ENCODE data around the gene SMAD6. TPM values are rescaled to one million over a fixed set of nuclear protein-coding genes. Genes with fewer than 3 reads are reported as not detected.
"Not testable (repeated sequence)": the region's sequence is repeated elsewhere in the genome, so short reads cannot be mapped to it uniquely, and the experiment has no call there.

SMAD6 gene
- total and polyA plus RNA-seq, 2 donors, result 1.0 to 2.8 TPM

DNA sequence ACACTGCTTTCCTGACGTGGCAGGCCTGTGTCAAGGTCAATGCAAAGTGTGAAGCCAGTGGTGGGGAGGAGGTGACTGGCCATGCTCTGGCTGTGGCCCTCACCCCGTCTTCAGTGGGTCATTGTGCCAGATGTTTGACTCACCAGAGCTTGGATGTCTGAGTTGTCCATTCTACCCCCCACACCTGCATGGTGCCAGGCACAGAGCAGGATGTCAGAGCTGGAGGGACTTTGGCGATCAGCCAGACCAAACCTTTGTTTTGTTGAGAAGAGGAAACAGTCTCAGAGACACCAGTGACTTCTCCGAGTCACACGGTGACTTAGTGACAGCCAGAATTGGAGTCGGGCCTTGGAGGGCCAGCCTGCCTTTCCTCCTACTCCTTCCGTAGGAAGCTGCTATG, 49.5 kb downstream of the SMAD6 start:
- H3K27me3 ChIP-seq (ENCODE audit: control insufficient read depth in 2 of 2, insufficient read depth in 1 of 2, low read length in 1 of 2), result no peaks in the 10 kb centered on the region
- DNase-seq (ENCODE audit: low read depth in 6 of 9, low spot score in 9 of 9), result no peak
- peaks cover 2 to 8% of the 10 kb centered on the region in 2 donors for H3K9me3 ChIP-seq (ENCODE audit: control insufficient read depth in 2 of 2, insufficient read depth in 1 of 2, low read length in 1 of 2)
- no peak overlapping the region for H3K27ac ChIP-seq (ENCODE audit: low read depth in 1 of 2, low read length in 1 of 2)
- no peaks in the 10 kb centered on the region for H3K4me1 ChIP-seq (ENCODE audit: control insufficient read depth in 2 of 2, insufficient read depth in 2 of 2, low read length in 2 of 2)
- no peak overlapping the region for H3K4me3 ChIP-seq (ENCODE audit: low read length in 2 of 2)
- WGBS, result 62% methylated on average over 7 of the region's 7 CpGs
- no peaks in the 10 kb centered on the region for H3K36me3 ChIP-seq (ENCODE audit: control insufficient read depth in 2 of 2, insufficient read depth in 2 of 2, low read length in 1 of 2)

GRCh38 chr15:66752078-66752477, 50.0 kb downstream of the SMAD6 start:
- DNase-seq (ENCODE audit: low read depth in 6 of 9, low spot score in 9 of 9), result no peak
- Histone ChIP-seq H3K4me3 (ENCODE audit: low read length in 2 of 2) (no peak overlapping the region), H3K4me1 (ENCODE audit: control insufficient read depth in 2 of 2, insufficient read depth in 2 of 2, low read length in 2 of 2) (no peaks in the 10 kb centered on the region), H3K9me3 (ENCODE audit: control insufficient read depth in 2 of 2, insufficient read depth in 1 of 2, low read length in 1 of 2) (peaks cover 2 to 8% of the 10 kb centered on the region in 2 donors), H3K27ac (ENCODE audit: low read depth in 1 of 2, low read length in 1 of 2) (no peak overlapping the region), H3K27me3 (ENCODE audit: control insufficient read depth in 2 of 2, insufficient read depth in 1 of 2, low read length in 1 of 2) (no peaks in the 10 kb centered on the region), H3K36me3 (ENCODE audit: control insufficient read depth in 2 of 2, insufficient read depth in 2 of 2, low read length in 1 of 2) (no peaks in the 10 kb centered on the region)
- WGBS, result 79% methylated on average over 2 of the region's 2 CpGs

- H3K36me3 ChIP-seq (ENCODE audit: control insufficient read depth in 2 of 2, insufficient read depth in 2 of 2, low read length in 1 of 2), result no peaks in the 10 kb centered on the region
- peaks cover 2 to 8% of the 10 kb centered on the region in 2 donors for H3K9me3 ChIP-seq (ENCODE audit: control insufficient read depth in 2 of 2, insufficient read depth in 1 of 2, low read length in 1 of 2)
- 70% methylated on average over 7 of the region's 7 CpGs for WGBS
- H3K4me3 ChIP-seq (ENCODE audit: low read length in 2 of 2), result no peak overlapping the region
- H3K27me3 ChIP-seq (ENCODE audit: control insufficient read depth in 2 of 2, insufficient read depth in 1 of 2, low read length in 1 of 2), result no peaks in the 10 kb centered on the region
- no peaks in the 10 kb centered on the region for H3K4me1 ChIP-seq (ENCODE audit: control insufficient read depth in 2 of 2, insufficient read depth in 2 of 2, low read length in 2 of 2)
- DNase-seq (ENCODE audit: low read depth in 6 of 9, low spot score in 9 of 9), result no peak
- no peak overlapping the region for H3K27ac ChIP-seq (ENCODE audit: low read depth in 1 of 2, low read length in 1 of 2)
These were observed 51.8 kb downstream of the SMAD6 start for GRCh38 chr15:66753687-66754377.

- 100% methylated on average over 1 of the region's 1 CpG for WGBS
- H3K27me3 ChIP-seq (ENCODE audit: control insufficient read depth in 2 of 2, insufficient read depth in 1 of 2, low read length in 1 of 2), result no peaks in the 10 kb centered on the region
- H3K4me3 ChIP-seq (ENCODE audit: low read length in 2 of 2), result no peak overlapping the region
- no peak for DNase-seq (ENCODE audit: low read depth in 6 of 9, low spot score in 9 of 9)
- H3K27ac ChIP-seq (ENCODE audit: low read depth in 1 of 2, low read length in 1 of 2), result no peak overlapping the region
- H3K4me1 ChIP-seq (ENCODE audit: control insufficient read depth in 2 of 2, insufficient read depth in 2 of 2, low read length in 2 of 2), result no peaks in the 10 kb centered on the region
- peaks cover 2 to 8% of the 10 kb centered on the region in 2 donors for H3K9me3 ChIP-seq (ENCODE audit: control insufficient read depth in 2 of 2, insufficient read depth in 1 of 2, low read length in 1 of 2)
- H3K36me3 ChIP-seq (ENCODE audit: control insufficient read depth in 2 of 2, insufficient read depth in 2 of 2, low read length in 1 of 2), result no peaks in the 10 kb centered on the region
These were observed 52.8 kb downstream of the SMAD6 start for GRCh38 chr15:66754789-66755188.

DNA sequence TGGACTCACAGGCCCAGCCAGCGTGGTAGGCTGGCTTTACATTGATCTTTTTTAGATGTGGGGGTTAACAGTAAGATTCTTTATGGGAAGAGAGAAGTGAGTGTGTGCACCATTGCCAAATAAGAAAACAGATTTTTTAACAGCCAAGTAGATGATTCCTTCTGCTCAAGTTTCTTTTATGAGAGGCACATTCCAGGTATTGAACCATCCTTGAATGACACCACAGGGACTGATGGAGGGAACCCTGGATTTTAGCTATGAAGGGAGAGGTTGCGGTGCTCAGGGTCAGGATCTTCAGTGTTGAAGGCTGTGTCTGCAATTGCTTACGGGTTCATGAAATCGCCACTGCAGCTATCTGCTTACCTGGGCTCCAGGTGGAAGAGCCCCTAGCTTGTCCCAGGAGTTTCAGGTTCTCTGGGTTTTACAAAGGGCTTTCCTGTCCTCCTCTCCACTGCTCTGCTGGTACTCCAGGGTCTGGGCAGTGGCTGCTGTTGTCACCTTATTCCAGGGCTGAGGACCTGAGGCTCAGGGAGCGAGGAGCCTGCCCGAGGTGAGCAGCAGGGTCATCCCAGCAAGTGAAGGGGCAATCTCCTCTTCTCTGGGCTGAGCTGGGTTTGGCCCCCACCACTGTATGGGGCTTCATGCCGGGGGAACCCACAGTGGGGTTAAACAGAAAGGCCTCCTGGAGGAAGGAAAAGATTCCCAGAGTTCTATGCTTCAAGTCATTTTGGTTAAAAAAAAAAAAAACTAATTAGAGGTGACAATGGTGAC, 53.4 kb downstream of the SMAD6 start:
- 97% methylated on average over 7 of the region's 7 CpGs for WGBS
- H3K27ac ChIP-seq (ENCODE audit: low read depth in 1 of 2, low read length in 1 of 2), result no peak overlapping the region
- no peak for DNase-seq (ENCODE audit: low read depth in 6 of 9, low spot score in 9 of 9)

GRCh38 chr15:66756295-66756694, 54.3 kb downstream of the SMAD6 start:
- Histone ChIP-seq H3K9me3 (ENCODE audit: control insufficient read depth in 2 of 2, insufficient read depth in 1 of 2, low read length in 1 of 2) (peaks cover 2 to 8% of the 10 kb centered on the region in 2 donors), H3K4me1 (ENCODE audit: control insufficient read depth in 2 of 2, insufficient read depth in 2 of 2, low read length in 2 of 2) (peaks cover 0 to 8% of the 10 kb centered on the region in 2 donors), H3K27me3 (ENCODE audit: control insufficient read depth in 2 of 2, insufficient read depth in 1 of 2, low read length in 1 of 2) (no peaks in the 10 kb centered on the region), H3K36me3 (ENCODE audit: control insufficient read depth in 2 of 2, insufficient read depth in 2 of 2, low read length in 1 of 2) (no peaks in the 10 kb centered on the region), H3K4me3 (ENCODE audit: low read length in 2 of 2) (no peak overlapping the region), H3K27ac (ENCODE audit: low read depth in 1 of 2, low read length in 1 of 2) (no peak overlapping the region)
- DNase-seq (ENCODE audit: low read depth in 6 of 9, low spot score in 9 of 9), result no peak
- 89% methylated on average over 6 of the region's 6 CpGs for WGBS

More for the DNA sequence above, 53.4 kb downstream of the SMAD6 start:
- Histone ChIP-seq H3K4me3 (ENCODE audit: low read length in 2 of 2) (no peak overlapping the region), H3K36me3 (ENCODE audit: control insufficient read depth in 2 of 2, insufficient read depth in 2 of 2, low read length in 1 of 2) (no peaks in the 10 kb centered on the region), H3K9me3 (ENCODE audit: control insufficient read depth in 2 of 2, insufficient read depth in 1 of 2, low read length in 1 of 2) (peaks cover 2 to 8% of the 10 kb centered on the region in 2 donors), H3K27me3 (ENCODE audit: control insufficient read depth in 2 of 2, insufficient read depth in 1 of 2, low read length in 1 of 2) (no peaks in the 10 kb centered on the region), H3K4me1 (ENCODE audit: control insufficient read depth in 2 of 2, insufficient read depth in 2 of 2, low read length in 2 of 2) (peaks cover 0 to under 1% of the 10 kb centered on the region in 2 donors)

DNA sequence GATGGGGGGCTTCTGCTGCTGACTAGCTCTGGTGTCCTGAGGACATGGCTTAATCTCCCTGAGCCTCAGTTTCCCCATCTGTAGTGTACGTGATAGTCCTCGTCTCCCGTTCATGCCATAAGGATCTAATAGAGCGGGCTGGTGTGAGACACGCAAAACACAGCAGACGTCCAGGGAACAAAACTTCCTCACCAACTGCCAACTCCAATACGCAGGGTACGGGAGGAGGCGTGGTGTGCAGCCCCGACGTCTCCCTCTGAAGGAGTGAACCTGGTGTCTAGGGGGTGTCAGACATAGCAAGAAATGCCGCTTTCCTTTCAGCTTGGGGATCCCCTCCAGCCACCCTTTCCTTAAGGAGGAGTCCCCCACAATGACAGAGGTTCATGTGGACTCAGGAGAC, 55.0 kb downstream of the SMAD6 start:
- Histone ChIP-seq H3K4me1 (ENCODE audit: control insufficient read depth in 2 of 2, insufficient read depth in 2 of 2, low read length in 2 of 2) (peaks cover 2 to 10% of the 10 kb centered on the region in 2 donors), H3K27ac (ENCODE audit: low read depth in 1 of 2, low read length in 1 of 2) (no peak overlapping the region)
- WGBS, result 97% methylated on average over 12 of the region's 12 CpGs

DNA sequence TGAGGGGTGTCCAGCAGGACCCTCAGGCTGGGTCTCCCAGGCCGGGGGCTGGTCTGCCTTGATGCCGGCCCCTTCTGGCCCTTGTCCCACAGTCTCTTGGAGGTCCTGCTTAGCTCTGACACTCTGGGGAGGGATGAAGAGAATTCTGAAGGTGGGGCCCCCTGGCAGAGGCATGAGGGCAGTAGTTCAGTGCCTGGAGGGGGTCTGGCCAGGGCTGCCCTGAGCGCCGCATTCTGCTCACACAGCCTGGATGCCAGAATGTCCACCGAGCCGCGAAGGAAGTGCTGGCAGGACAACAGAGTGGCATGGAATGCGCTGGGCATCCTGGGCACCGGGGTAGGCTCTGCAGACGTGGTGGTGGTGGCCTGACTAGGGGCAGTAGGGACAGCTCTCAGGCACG, 55.5 kb downstream of the SMAD6 start:
- peaks cover 0 to 2% of the 10 kb centered on the region in 2 donors for H3K27me3 ChIP-seq (ENCODE audit: control insufficient read depth in 2 of 2, insufficient read depth in 1 of 2, low read length in 1 of 2)
- H3K9me3 ChIP-seq (ENCODE audit: control insufficient read depth in 2 of 2, insufficient read depth in 1 of 2, low read length in 1 of 2), result peaks cover 2 to 8% of the 10 kb centered on the region in 2 donors
- H3K4me3 ChIP-seq (ENCODE audit: low read length in 2 of 2), result no peak overlapping the region
- H3K4me1 ChIP-seq (ENCODE audit: control insufficient read depth in 2 of 2, insufficient read depth in 2 of 2, low read length in 2 of 2), result peaks cover 2 to 10% of the 10 kb centered on the region in 2 donors
- DNase-seq (ENCODE audit: low read depth in 6 of 9, low spot score in 9 of 9), result no peak
- H3K27ac ChIP-seq (ENCODE audit: low read depth in 1 of 2, low read length in 1 of 2), result no peak overlapping the region
- no peaks in the 10 kb centered on the region for H3K36me3 ChIP-seq (ENCODE audit: control insufficient read depth in 2 of 2, insufficient read depth in 2 of 2, low read length in 1 of 2)
- 97% methylated on average over 11 of the region's 11 CpGs for WGBS

More for the DNA sequence above, 55.0 kb downstream of the SMAD6 start:
- DNase-seq (ENCODE audit: low read depth in 6 of 9, low spot score in 9 of 9), result no peak
- H3K27me3 ChIP-seq (ENCODE audit: control insufficient read depth in 2 of 2, insufficient read depth in 1 of 2, low read length in 1 of 2), result peaks cover 0 to 2% of the 10 kb centered on the region in 2 donors
- H3K4me3 ChIP-seq (ENCODE audit: low read length in 2 of 2), result no peak overlapping the region
- H3K36me3 ChIP-seq (ENCODE audit: control insufficient read depth in 2 of 2, insufficient read depth in 2 of 2, low read length in 1 of 2), result no peaks in the 10 kb centered on the region
- H3K9me3 ChIP-seq (ENCODE audit: control insufficient read depth in 2 of 2, insufficient read depth in 1 of 2, low read length in 1 of 2), result peaks cover 2 to 8% of the 10 kb centered on the region in 2 donors

DNA sequence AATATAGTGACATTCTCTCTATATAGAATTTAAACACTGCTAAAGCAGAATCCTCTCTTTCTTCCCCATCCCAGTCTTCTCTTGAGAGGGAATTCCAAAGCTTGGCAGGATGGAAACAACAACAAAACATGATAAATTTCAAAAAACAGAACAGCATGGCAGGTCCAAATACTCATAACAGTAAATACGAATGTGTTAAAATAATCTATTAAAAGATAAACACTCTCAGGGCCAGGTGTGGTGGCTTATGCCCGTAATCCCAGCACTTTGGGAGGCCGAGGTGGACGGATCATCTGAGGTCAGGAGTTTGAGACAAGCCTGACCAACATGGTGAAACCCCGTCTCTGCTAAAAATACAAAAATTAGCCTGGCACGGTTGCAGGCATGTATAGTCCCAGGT, 56.2 kb downstream of the SMAD6 start:
- 98% methylated on average over 6 of the region's 6 CpGs for WGBS
- H3K4me1 ChIP-seq (ENCODE audit: control insufficient read depth in 2 of 2, insufficient read depth in 2 of 2, low read length in 2 of 2), result peaks cover 2 to 12% of the 10 kb centered on the region in 2 donors
- H3K36me3 ChIP-seq (ENCODE audit: control insufficient read depth in 2 of 2, insufficient read depth in 2 of 2, low read length in 1 of 2); DNase-seq (ENCODE audit: low read depth in 6 of 9, low spot score in 9 of 9); H3K27ac ChIP-seq (ENCODE audit: low read depth in 1 of 2, low read length in 1 of 2); H3K4me3 ChIP-seq (ENCODE audit: low read length in 2 of 2); H3K27me3 ChIP-seq (ENCODE audit: control insufficient read depth in 2 of 2, insufficient read depth in 1 of 2, low read length in 1 of 2); H3K9me3 ChIP-seq (ENCODE audit: control insufficient read depth in 2 of 2, insufficient read depth in 1 of 2, low read length in 1 of 2): not testable (repeated sequence)
